Effector CD8-positive, alpha-beta T cell (primary cell): Measurements from ENCODE around the gene FKBP8.

Experiments used
- DNase-seq: peaks from one replicate; lab custom pipeline; 2025; lab: John Stamatoyannopoulos, UW

FKBP8 gene

DNA sequence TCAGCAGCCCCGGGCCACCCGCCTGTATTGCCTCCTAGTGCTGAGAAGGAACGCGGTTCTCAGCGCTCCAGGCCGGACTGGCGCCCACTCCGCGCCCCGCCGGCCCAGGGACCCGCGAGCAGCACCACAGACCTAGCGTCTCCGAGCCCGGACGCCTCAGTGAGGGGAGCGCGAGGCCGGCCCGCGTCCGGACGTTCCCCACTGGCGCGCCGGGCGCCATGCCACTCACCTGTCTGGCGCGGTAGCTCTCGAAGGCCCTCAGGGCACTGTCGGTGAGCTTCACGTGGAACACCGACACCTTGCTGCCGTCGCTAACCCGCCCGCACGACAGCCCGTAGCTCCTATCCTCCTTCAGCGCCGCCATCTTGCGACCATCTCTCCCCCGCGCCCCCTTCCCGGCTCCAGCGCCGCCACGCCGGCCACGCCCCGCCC is 21.7 kb downstream of the FKBP8 start, which contains the start of gene ELL:
Gene ELL, minus strand, starts transcription at position 379 of the 432 bp plus-strand sequence. Its CDS starts 15 bp downstream, at position 364.
- no peak for DNase-seq

GRCh38 chr19:18520848-18521691 is 22.3 kb downstream of the FKBP8 start:
- DNase-seq = no peak

DNA sequence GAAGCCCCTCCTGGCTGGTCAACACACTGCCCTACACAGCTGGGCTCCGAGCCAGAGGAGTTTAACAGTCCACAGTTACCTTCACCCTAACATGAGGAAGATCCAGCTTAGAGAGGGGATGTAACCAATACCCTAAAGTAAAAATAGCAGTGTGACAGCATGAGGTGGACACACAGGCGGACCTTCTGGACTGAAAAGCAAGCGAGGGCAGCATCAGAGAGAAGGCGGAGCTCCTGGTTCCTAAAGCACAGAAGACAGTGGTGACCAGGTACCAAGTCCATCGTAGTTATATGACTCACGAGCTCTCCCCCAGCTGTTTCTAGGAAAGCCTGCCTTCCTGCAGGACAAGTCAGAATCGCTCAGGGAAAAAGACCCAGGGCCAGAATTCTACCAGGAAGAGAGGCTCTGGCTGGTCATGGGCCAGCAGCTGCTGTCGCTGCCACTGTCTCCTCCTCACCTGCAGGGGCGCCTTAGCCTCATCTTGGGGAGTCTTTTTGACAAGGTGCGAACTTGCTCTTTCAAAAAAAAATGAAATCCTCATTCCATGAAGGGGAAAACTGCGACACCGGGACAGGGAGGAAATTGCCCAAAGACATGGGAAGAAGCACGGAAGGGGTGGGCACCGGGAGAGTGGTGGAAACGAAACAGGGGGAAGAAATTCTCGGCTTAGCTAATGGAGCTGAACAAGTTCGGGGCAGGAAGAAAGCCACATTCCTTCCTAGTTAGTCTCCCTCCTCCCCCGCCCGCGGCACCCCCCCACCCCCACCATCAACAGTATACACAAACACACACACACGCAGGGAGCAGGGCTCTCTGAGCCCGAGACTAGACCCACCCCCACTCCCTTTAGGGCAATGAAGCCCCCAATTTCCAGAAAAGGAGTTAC is 23.2 kb downstream of the FKBP8 start:
- peak; percentile 40 for DNase-seq

GRCh38 chr19:18518639-18519038 is 24.7 kb downstream of the FKBP8 start:
- DNase-seq = no peak

DNA sequence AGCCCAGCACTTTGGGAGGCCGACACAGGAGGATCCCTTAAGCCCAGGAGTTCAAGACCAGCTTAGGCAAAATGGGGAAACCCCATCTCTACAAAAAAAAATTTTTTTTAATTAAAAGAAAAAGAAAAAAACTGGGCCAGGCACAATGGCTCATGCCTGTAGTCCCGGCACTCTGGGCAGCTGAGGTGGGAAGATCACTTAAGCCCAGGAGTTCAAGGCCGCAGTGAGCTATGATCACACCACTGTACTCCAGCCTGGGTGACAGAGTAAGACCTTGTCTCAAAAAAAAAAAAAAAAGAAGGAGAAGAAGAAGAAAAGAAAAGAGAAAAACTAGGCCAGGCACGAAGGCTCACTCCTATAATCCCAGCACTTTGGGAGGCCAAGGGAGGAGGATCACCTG is 25.8 kb downstream of the FKBP8 start:
- no peak for DNase-seq

DNA sequence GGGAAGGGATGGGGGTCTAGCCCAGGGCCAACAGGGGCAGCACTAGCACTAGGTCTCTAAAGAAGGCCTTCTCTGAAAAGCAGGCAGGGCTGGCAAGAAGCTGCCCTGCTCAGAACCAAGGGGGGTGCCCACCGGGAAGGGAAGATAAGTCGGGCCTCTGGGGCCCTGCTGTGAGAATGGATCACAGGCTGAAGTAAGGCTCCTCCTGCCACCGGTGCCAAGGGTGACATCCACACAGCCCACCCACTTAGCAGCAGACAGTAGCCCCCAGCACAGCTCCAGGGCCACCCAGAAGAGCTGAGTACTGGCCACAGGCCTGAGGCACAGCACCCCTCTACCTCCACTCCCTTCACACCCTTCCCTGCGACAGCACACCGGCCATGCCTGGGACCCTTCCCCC is 27.4 kb downstream of the FKBP8 start:
- no peak for DNase-seq

DNA sequence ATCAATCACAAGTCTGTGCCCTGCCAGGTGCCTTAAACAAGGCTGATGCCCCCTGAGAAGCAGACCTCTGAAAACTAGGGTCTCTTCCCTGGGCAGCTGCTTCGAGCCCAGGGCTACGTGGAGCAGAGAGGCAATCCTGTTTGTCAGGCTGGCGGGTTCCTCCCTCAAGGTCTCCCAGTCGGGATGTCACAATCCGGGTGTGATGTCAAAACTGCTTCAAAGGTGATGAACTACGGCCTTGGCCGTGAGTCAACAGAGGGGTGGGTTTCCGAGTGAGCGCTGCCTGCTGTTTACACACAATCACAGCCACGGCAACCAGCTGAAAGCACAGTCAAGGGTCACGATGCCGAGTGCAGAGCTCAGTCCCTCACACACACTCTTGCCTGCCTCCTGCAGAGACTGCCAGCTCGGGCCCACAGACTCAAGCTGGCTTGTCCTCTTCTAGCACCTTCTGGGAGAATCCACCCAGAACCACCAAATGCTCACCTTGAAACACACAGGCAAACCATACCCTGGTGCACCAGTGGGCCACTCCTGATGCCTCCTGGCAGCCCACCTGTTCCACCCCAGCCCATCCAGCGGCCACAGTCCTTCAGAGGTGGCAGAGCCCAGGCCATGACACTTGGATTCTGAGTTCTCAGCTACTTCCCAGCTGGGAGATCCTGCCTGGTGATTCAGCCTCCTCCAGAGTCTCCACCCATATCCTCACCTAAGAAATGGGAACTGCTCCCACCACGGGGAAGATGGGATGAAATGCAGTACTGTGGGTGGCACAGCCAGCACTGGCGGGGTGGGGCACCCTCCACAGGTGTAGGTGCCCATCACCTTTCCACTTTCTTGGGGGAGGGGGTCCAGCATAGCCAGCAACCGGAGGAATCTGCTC is 28.3 kb downstream of the FKBP8 start:
- no peak for DNase-seq

DNA sequence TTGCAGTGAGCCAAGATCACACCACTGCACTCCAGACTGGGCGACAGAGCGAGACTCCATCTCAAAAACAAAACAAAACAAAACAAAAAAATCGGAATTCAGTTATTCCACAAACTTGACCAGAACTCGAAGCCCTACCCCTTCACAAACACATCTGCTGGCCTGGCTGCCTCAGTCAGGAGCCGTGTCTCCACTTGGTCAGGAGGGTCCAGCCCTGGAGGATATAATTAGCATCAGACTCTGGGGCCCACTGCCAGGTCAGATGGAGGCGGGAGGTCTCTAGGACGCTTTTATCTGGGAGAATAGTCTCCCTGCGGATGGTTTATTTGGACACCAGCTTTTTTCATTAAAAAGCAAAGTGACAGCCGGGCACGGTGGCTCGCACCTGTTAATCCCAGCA is 29.5 kb downstream of the FKBP8 start:
- DNase-seq = no peak

DNA sequence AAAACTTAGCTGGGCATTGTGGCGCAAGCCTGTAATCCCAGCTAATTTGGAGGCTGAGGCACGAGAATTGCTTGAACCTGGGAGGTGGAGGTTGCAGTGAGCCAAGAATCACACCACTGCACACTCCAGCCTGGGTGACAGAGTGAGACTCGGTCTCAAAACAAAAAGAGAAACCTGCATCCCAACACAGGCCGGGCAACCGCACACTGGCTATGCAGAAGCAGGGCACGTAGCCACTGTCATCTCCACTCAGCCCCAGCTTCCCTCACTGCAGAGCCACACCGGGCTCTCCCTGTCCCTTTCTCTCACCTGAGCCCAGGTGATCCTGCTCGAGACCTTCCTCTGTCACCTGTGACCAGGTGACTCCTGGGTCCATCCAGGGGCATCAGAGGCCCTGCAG is 33.2 kb downstream of the FKBP8 start:
- DNase-seq = no peak

- DNase-seq = no peak
Measured at GRCh38 chr19:18508585-18508984, 34.8 kb downstream of the FKBP8 start.

DNA sequence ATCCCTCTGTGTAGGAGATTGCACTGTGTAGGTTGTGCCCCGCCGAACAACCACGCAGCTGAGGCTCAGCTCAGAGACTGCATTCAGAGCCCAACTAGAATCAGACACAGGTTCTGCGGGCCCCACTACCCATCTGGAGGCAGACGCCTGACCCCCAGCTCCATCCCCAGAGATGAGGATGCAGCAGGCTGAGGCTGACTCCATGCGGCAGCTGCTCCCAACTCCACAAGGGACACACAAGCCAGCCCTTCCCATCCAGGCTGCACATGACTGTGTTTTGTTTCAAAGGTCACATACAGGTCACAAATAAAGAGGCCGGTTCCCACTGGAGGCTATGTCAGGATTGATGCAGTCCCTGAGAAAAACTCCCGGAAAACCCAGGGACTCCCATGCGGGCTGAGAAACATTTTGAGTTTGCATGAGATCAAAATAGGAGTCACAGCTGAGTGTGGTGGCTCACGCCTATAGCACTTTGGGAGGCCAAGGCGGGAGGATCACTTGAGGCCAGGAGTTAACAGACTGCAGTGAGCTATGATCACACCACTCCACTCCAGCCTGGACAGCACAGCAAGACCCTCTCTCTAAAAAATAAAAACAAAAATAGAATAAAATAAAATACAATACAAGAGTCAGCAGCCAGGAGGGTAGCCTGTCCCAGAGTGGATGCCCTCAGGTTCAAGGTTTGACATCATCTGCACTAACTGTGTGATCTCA is 35.5 kb downstream of the FKBP8 start:
- DNase-seq = no peak

DNA sequence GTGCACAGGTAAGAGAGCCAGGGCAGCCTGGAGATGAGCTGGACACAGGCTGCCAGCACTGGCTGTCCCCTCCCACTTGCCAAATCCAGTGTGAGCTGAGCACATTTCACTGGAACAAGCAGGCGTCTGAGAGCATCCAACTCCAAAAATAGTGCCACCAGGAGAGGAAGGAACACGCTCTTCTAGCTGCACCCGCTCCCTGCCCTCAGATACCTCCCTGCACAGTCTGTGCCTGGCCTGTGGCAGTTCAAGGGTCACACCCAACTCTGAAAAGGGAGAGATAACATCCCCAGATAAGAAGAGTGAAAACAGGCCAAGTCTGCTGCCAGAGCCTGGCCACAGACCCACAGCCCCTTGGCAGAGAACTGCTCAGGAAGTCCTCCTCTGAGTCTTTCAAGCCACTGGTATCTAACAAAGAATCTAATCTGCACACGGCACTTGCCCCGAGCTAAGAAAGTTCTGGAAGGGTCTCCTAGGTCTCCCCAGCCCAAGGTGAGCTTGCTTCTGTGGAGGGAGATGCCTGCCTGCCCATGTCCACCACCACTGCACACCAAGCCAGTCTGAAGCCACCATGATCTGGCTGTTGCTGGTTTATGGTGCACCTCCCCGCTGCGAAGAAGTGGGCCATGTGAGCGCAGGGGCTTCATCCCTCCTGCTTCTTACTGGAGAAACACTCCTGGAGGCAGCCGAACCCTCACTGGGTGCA is 36.2 kb downstream of the FKBP8 start:
- DNase-seq = no peak

DNA sequence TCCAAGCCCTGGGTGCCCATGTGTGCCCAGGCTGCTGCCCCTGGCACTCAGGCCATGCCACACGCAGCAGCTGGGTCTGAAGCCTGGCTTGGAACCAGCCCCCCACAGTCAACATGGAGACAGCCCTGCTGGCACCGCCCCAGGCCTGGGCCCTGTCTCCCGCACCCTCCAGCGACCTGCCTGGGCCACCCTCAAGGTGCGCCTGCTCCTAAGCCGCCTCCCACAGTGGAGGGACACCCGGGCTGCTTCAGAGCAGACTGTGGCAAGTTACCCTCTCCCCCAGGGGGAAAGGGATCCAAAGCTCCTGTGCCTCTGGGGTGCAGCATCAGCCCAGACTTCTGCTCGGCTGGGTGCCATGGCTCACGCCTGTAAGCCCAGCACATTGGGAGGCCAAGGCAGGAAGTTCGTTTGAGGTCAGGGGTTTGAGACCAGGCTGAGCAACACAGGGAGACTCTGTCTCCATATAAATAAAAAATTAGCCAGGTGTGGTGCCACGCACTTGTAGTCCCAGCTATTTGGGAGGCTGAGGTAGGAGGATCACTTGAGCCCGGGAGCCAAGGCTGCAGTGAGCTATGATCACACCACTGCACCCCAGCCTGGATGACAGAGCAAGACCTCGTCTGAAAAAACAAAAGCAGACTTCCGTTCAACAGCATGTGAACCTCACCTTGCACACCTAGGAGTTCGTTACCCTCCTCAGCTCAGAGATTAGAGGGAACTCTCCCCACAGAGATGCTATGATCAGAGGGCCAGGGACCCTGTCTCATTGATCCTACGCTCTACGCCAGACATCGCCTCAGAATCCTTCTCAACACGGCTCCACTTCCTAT is 37.1 kb downstream of the FKBP8 start:
- DNase-seq = no peak

DNA sequence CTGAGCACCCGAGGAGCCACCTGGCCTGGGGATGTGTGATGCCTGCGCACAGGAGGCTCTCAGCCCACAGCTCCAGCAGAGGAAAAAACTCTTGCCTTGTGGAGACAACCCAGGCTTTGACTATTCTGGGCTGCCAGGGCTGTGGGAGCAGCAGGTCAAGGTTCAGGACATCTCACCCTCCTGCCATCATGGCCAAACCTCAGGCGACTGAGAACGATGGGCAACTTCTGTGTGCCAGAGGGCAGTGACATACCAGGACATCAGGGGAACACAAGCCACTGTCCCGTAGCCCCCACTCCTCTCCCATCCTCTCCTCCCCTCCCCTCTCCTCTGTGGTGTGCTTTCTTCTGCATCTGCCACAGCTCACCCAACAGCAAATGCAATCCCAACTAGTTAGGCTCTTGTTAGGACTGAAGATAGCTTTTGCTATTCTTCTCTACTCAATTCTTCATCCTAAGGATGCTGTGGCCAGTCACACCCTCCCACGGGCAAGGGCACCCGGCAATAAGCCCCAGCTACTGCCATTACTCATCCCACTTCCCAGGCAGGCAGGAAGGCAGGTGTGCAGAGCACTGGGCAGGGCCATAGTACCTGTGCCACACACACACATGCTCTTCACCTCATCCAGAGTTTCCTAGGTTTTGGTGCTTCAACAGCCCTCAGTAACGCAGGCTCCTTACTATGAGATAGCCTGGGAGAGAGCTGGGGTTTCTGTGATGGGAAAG is 38.3 kb downstream of the FKBP8 start:
- DNase-seq = no peak

- no peak for DNase-seq
Measured at GRCh38 chr19:18503971-18504885, 39.1 kb downstream of the FKBP8 start.

DNA sequence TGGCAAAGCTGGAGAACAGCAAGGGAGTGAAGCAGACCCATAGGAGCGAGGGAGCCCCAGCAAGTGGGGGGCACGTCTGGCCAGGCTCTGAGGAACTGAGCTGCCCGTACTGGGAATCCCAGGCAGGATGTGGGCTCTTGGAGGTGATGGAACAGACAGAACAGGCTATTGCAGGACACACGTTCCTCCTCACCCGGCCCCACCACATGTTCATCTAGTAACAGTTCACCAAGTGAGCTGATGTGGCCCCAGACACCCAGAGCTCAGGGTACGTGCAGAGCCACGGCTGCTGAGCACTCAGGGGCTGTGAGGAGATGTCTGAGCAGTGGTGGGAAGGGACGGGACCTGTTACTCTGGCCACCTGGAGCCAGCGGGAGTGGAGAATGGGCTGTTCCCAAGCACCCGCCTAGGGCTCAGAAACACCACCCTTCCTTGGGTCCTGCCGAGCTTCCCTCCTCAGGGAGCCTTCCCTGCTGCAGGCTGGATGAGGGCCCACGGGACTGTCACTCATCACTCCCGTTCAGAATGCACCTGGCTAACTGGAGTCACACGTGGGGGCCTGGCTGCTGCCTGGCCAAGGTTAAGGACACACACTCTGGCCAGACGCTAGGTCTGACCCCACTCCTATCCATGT is 39.9 kb downstream of the FKBP8 start:
- DNase-seq = no peak

DNA sequence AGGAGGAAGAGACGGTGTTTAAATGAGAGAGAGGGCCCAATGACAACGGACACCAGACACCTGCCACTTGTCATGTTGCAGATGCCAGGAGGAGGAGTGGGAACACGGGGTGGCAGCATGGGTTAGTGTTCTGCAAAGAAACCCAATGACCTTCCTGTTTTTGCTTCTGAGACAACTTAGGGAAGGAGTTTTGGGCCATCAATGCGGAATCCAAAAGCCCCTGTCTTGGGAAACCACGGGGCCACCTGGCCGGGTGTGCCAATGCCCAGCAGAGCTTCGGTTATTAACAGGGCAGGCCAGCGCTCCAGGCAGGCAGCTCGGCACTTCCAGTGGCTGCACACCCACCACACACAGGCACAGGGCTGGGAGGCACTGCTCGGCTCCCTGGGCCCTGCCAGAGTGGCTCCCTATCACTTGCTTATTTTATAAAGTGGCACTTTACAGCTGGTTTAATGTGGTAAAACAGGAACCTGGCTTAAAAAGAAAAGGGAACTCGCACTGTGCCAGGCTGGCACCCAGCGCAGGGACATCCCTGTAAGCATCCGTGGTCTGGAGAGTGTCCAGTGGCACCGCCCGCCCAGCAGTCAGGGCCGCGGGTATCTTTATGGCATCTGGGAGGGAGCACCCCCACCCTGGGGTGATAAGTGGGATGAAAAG is 40.6 kb downstream of the FKBP8 start:
- DNase-seq = no peak
